HG03175 (cell line): Measurements from ENCODE around the gene HIF3A.

Source experiments
- ATAC-seq: cut with Tn5 transposase; IDR thresholded peaks from one replicate; pipeline ENCODE4 v1.9.1; 2021; ENCODE audit warnings: mild to moderate bottlenecking, moderate library complexity; ENCODE audit not compliant: unreplicated experiment

Gene HIF3A

DNA sequence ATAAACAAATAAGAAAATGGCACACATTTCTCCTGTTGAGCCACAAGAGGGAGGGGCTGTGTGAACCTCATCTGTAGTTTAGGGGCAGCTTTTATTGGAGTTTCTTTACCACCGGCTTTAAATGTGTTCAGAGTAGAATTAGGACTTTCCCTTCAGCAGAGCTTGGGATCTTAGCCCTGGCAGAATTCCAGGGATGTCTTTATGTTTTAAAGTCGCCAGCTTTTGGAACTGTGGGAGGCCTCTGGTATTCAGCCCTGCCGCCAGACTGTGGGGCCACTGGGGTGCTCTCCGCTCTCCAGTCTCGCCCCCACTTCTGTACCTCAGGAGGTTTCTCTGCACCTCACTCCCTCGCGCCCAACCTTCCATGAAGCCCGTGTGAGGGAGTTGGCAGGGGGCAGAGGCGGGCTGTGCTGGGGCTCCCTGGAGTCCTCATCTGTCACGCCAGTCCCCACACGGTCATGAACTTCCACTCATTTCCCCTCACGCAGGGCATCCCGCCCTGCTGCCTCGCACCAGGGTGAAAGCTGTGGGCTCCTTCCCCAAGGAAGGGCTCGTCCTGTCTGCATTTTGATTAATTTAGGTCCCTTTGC is 85.0 kb downstream of the HIF3A start:
- ATAC-seq: no peak

DNA sequence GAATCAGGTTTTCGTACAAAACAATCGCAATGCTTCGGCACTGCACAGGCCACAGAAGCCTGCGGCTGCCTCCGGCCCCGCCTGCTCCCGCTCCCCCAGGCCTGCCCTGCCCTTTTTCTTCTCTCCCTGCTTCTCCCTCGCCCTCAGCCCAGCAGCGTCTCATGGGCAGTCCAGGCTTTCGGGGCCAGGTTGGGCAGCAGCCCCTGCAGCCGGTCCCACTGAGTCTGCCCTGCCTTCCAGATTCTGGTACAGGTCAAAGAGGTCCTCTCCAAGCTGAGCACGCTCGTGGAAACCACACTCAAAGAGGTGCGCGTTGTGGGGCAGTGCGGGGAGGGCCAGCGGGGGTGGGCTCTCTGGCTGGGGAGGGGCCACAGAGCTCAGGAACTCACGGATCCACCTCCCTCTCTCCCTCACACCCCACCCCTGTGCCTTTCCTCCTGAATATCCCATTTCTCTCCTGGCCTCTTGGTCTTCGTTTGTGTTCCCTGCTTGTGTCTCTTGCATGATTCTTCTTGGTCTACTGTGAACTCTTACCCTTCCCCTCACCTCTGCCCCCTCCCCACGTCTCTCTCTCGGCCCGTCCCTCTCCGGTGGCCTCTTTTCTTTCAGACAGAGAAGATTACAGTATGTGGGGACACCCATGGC is 86.5 kb downstream of the HIF3A start:
- ATAC-seq: no peak

DNA sequence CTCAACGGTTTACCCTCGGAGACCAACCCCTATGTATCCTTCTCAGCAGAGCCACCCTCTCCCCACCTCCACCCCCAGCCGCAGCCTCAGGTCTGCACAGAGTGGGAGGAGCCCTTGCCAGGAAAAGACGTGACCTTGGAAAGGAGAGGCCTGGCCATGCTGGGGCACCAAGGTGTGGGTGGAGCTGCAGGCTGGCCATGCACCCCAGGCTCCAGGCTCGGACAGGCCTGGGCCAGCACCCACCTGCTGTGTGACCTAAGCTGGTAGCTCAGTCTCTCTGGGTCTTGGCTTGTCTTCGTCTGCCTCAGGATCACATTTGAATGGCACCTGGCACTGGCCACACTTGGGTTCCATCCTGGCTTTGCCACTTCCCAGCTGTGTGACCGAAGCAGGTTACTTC is 87.0 kb downstream of the HIF3A start:
- no peak for ATAC-seq

DNA sequence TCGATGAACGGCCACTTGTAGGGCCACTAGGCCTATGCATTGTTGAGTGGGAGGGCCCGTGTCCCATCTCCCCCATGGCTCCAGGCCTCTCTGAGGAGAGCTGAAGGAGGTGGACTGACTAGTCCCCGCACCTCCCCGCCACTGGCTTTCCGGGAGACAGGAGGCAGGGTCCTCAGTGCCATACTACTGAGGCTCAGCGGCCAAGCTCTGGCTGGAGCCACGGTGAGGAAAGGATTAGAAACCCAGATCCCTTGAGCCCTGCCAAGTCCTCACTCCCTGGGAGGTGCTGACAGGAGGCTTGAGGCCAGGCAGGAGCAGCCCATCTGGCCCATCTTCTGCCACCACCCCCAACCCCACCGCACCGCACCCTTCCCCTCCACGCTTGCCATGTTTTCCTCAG is 87.6 kb downstream of the HIF3A start:
- ATAC-seq: no peak

DNA sequence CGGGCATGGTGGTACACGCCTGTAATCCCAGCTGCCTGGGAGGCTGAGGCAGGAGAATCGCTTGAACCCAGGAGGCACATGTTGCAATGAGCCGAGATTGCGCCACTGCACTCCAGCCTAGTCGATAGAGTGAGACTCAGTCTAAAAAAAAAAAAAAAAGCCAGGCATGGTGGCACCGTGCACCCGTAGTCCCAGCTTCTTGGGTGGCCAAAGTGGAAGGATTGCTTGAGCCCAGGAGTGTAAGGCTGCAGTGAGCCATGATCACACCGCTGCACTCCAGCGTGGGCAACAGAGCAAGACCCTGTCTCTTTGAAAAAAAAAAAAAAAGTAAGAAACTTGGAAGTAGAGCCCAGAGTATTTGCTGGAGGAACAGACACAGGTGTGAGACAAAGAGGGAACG is 88.8 kb downstream of the HIF3A start:
- ATAC-seq: no peak

DNA sequence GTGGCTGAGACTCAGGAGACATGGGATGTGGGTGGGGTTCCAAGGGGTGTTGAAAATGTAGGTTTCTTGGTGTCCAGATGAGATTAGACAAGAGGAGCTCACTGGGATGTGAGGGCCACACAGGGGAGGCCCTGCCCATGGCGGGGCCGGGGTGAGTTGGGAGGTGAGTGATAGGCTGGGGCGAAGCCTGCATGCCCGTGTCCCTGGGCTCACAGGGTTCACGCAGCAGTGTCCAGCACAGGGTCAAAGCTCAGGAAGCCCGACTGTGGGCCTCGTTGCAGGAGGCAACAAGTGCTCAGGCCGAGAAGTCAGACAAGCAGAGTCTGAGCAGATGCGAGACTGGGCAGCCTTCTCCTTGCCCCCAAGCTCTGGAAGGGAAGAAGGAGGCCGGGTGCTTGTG is 89.3 kb downstream of the HIF3A start:
- ATAC-seq: no peak

DNA sequence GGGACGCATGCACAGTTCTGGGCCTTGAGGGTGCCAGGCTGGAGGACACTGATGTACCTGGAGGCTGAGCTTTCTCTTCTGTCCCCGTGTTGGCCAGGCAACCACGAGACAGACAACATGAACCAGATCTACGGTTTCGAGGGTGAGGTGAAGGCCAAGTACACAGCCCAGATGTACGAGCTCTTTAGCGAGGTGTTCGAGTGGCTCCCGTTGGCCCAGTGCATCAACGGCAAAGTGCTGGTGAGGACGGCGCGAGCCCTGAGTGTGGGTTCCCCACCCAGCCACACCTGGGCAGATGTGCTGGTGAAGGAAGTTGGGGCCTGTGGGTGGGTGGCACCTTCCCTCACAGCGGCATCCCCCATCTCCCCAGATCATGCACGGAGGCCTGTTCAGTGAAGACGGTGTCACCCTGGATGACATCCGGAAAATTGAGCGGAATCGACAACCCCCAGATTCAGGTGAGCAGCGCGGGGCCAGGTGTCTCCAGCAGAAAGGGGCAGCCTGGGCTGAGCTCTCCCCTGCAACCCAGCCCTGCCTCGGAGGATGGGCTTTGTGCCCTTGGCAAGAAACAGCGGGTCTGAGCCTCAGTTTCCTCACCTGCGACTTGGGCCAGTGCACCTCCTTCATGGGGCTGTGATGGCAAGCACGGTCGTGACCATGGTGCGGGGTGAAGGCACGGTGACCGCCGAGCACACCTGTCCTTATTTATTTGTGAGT is 90.3 kb downstream of the HIF3A start:
- ATAC-seq: no peak

DNA sequence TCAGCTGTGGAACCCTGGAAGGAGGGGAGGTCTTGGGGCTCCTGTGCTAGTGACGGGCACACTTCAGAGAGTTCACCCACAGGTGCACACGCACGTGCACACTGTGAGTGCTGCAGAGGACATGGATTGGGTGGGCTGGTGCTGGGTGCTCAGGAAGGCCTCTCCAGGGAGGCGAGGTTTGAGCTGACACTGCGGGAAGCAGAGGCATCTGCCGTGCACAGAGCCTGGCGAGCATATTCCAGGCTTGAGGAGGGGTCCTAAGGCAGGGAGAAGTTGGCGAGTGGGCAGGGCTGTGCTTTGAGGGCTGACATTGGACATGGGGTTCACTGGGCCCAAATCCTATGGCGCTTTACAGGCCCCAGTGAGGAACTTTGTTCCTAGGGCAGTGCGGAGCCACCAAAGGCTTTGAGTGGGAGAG is 90.9 kb downstream of the HIF3A start:
- no peak for ATAC-seq

DNA sequence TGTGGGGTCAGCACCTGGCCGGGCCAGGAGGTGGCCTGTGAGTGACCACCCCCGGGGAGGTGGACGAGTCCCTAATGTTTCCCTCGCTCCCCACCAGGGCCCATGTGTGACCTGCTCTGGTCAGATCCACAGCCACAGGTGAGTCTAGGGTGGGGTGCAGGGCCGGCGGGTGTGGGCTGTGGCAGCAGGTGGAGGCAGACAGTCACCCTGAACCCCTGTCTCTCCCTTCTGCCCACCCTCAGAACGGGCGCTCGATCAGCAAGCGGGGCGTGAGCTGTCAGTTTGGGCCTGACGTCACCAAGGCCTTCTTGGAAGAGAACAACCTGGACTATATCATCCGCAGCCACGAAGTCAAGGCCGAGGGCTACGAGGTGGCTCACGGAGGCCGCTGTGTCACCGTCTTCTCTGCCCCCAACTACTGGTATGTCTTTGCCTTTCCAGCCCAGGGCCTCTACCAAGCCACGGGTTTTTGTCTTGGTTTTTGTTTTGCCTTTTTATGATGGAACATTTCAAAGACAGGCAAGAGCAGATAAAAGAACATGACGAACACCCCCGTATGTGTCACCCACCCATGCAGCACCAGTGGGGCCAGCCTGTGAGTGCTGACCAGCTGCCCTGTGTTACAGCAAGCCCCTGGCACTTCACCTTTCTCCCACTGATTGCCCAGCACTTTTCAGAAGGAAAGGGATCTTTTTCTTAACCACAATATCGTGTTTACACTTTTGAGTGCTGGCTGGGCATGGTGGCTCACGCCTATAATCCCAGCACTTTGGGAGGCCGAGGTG is 91.7 kb downstream of the HIF3A start:
- no peak for ATAC-seq

DNA sequence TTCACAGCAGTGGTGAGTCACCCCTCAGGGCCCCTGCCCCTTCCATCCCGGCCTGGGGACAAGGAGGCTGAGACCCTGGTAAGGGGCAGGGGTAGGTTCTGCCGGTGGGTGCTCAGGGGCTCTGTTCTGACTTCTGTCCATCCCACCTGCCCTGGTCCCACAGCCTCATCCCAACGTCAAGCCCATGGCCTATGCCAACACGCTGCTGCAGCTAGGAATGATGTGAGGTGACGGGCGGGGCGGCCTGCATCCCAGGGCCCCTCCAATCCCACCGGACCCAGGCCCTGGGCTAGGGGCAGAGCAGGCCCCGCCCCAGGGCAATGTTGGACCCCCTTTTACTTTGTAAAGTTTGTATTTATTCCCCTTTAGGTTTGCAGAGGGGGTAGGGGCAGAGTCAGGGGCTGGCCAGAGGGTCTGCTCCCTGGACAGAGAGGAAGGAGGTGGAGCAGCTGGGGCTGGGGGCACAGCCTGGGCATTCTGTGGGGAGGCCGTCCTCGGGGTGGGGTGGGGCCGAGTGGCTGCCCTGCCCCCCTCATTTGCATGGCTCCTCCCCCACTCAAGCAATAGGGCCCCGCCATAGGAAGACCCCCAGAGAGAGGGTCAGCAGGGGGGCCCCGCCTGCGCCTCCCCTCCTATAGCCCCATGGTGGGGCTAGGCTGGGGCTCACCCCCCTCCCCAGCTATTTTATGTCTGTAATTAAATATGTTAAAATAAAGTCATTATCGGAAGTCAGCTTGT is 93.4 kb downstream of the HIF3A start:
- ATAC-seq: no peak

DNA sequence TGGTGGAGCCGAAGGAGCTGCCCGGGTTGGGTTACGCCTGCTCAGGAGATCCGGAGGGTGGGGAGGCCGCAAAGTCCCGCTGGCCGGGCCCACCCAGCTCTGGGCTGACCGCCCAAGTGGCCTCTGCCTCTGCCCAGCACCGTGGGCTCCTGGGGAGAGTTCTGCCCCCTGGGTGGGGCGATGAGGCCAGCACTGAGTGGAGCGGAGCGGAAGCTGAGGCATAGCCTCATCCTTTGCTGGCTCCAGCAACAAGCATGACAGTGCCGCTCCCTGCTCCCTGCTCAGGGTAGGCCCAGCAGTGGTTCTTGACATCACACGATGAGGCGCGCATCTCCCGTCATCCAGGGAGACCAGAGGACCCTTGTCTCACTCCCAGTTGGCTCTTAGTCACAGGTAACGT is 94.0 kb downstream of the HIF3A start:
- ATAC-seq: no peak

DNA sequence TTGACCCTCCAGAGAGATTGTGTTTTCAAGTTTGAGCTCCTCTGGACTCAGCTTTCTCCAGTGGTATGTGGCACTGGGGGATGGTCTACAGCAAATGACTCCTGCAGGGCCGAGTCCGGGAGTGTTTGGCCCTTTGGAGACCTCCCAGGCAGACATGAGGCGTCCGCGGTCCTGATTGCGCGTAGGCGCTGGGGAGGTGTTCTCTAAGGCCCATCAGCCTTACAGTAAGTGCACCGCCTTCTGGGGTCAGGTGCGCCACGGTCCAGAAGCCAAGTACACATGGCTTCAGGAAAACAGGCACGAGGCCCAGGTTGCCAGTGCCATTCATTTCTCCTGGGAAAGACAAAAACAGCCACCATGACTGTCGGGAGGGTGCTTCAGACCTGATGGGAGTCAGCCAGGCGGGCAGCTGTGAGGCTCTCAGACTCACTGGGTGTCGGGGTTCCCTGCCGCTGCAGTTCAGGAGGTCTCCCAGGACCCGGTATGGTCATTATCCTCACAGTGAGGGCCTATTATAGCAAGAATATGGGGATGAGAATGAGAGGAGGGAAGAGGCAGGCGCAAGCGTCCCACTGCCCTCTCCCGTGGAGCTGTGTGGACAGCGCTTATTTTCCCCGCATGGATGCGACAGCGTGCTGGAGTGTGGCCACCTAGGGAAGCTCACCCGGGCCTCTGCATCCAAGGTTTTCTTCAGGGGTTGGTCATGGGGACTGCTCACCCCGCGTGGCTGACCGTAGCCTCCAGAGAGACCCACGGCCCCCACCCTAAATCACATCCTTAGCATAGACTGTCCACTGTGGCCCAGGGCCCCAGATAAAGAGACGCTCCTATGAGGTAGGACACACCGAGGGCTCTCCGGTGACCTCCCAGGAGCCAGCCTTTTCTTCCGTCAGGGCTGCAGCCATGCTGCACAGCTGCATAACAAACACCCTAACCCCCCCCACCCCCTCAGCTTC is 94.7 kb downstream of the HIF3A start:
- no peak for ATAC-seq

DNA sequence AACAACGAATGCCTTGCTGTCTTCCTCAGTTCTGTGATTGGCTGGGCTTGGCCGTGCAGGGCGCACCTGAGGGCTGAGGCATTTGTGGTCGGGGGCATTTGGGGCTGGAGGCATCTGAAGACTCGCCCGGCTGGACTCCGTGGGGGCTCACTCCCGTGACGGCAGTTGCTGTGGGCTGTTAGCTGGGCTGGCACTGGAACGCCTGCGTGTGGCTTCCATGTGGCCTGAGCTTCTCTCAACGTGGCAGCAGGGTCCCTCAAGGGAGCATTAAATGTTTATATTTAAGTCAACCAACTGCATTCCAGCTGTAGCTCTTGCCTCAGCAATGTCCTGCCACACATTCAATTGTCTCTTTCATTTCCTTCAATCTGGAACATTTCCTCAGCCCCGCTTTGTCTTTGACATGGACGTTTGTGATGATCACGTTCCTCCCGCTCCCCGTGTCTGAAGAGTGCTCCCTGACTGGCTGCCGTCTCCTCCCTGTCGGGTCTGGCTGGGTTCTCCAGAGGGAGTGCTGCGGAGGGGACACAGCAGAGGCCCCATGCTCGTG is 95.5 kb downstream of the HIF3A start:
- ATAC-seq: no peak

DNA sequence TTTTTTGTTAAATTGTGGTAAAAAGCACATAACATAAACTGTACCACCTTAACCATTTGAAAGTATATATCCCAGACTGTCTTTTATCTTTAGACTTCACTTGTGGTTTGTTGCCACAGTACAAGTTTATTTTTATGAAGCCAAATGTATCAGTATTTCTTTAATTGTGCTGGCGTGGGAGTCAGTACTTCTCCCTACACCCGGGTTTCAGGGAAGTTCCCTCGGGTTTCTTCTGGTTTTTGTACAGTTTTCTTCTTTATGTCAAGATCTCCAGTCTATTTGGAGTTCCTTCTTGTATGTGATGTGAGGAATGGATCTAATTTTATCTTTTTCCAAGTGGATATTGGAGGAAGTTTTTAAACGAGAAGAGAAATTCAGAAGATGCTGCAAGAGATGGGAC is 96.0 kb downstream of the HIF3A start:
- no peak for ATAC-seq
